Stimulated activated naive B cell treated with anti-CD40 and anti-IgM and Interleukin-4, amounts not matched to agents 10 μg/mL and 1 μg/mL and 100 μg/mL, for 72 hours (primary cell): Measurements from ENCODE around the gene USP33.
"Not testable (repeated sequence)": the region's sequence is repeated elsewhere in the genome, so short reads cannot be mapped to it uniquely, and the experiment has no call there.

Experiments
- ATAC-seq, 2 donors: fragments of 150-1000 bp; cut with Tn5 transposase; replicated peaks; 2 replicates each; pipeline ENCODE4 v1.10.0; 2021; ENCODE audit warnings: moderate library complexity in 1 of 2
- DNase-seq: peaks from one replicate; pipeline ENCODE4 v3.0.0; 2021
- H3K27ac Mint-ChIP-seq: one replicate; pipeline ENCODE4 v1.8.0; 2022; ENCODE audit warnings: mild to moderate bottlenecking, mixed read lengths
- H3K27me3 Mint-ChIP-seq, 2 donors: one replicate each; pipeline ENCODE4 v1.8.0; 2022; ENCODE audit warnings: mixed read lengths in 2 of 2
- H3K36me3 Mint-ChIP-seq, 2 donors: one replicate each; pipeline ENCODE4 v1.8.0; 2022; ENCODE audit warnings: mixed read lengths in 2 of 2, mild to moderate bottlenecking in 1 of 2
- H3K4me1 Mint-ChIP-seq, 2 donors: one replicate each; pipeline ENCODE4 v1.8.0; 2022; ENCODE audit warnings: mixed read lengths in 2 of 2, mild to moderate bottlenecking in 1 of 2
- H3K4me3 Mint-ChIP-seq, 2 donors: one replicate each; pipeline ENCODE4 v1.8.0; 2022; ENCODE audit warnings: mild to moderate bottlenecking in 2 of 2, mixed read lengths in 2 of 2, moderate library complexity in 1 of 2
- H3K9me3 Mint-ChIP-seq, 2 donors: one replicate each; pipeline ENCODE4 v1.8.0; 2022; ENCODE audit warnings: mixed read lengths in 2 of 2, mild to moderate bottlenecking in 1 of 2

The USP33 gene

GRCh38 chr1:77699673-77700072, 60.0 kb downstream of the USP33 start:
- not testable (repeated sequence) for H3K4me1 Mint-ChIP-seq, DNase-seq, H3K4me3 Mint-ChIP-seq, ATAC-seq, H3K27ac Mint-ChIP-seq, H3K27me3 Mint-ChIP-seq, H3K9me3 Mint-ChIP-seq
- H3K36me3 Mint-ChIP-seq: peaks cover 14 to 16% of the 10 kb centered on the region in 2 donors

GRCh38 chr1:77697441-77697840, 62.2 kb downstream of the USP33 start:
- Mint-ChIP-seq H3K4me3 (no peak overlapping the region), H3K27me3 (no peaks in the 10 kb centered on the region), H3K9me3 (peaks cover 3 to 4% of the 10 kb centered on the region in 2 donors), H3K4me1 (no peaks in the 10 kb centered on the region), H3K36me3 (peaks cover 15 to 18% of the 10 kb centered on the region in 2 donors), H3K27ac (no peak overlapping the region)
- DNase-seq (no peak), ATAC-seq (no peak)

GRCh38 chr1:77688939-77689338, 70.7 kb downstream of the USP33 start:
- ATAC-seq (peak; percentile 31 to 60), DNase-seq (no peak)
- Mint-ChIP-seq H3K9me3 (no peaks in the 10 kb centered on the region), H3K27me3 (no peaks in the 10 kb centered on the region), H3K4me3 (no peak overlapping the region), H3K4me1 (peaks cover 8 to 16% of the 10 kb centered on the region in 2 donors), H3K36me3 (peaks cover 16 to 28% of the 10 kb centered on the region in 2 donors), H3K27ac (no peak overlapping the region)

GRCh38 chr1:77687519-77687906, 72.1 kb downstream of the USP33 start:
- H3K9me3 Mint-ChIP-seq: no peaks in the 10 kb centered on the region
- H3K27ac Mint-ChIP-seq: peak overlapping the region; percentile 14
- peak overlapping the region; percentile 48 to 78 for H3K4me3 Mint-ChIP-seq
- ATAC-seq: no peak
- peaks cover 10 to 20% of the 10 kb centered on the region in 2 donors for H3K4me1 Mint-ChIP-seq
- H3K27me3 Mint-ChIP-seq: no peaks in the 10 kb centered on the region
- H3K36me3 Mint-ChIP-seq: peaks cover 13 to 22% of the 10 kb centered on the region in 2 donors
- DNase-seq: no peak

- Mint-ChIP-seq H3K27me3 (no peaks in the 10 kb centered on the region), H3K27ac (peak overlapping the region; percentile 47), H3K9me3 (no peaks in the 10 kb centered on the region), H3K4me1 (peaks cover 10 to 20% of the 10 kb centered on the region in 2 donors), H3K4me3 (peak overlapping the region in 1 of 2 donors; percentile 78), H3K36me3 (peaks cover 11 to 16% of the 10 kb centered on the region in 2 donors)
- DNase-seq (no peak), ATAC-seq (no peak)
Observed at GRCh38 chr1:77686796-77687518, 72.7 kb downstream of the USP33 start.

- H3K27me3 Mint-ChIP-seq: no peaks in the 10 kb centered on the region
- peak; percentile 76 to 77 for ATAC-seq
- peaks cover 8 to 13% of the 10 kb centered on the region in 2 donors for H3K36me3 Mint-ChIP-seq
- H3K27ac Mint-ChIP-seq: peak overlapping the region; percentile 97
- H3K4me1 Mint-ChIP-seq: peaks cover 12 to 28% of the 10 kb centered on the region in 2 donors
- peak overlapping the region; percentile 89 to 93 for H3K4me3 Mint-ChIP-seq
- no peaks in the 10 kb centered on the region for H3K9me3 Mint-ChIP-seq
- DNase-seq: peak; percentile 93
Observed at GRCh38 chr1:77683160-77684148, 76.2 kb downstream of the USP33 start.

- H3K4me1 Mint-ChIP-seq: peaks cover 15 to 31% of the 10 kb centered on the region in 2 donors
- H3K27ac Mint-ChIP-seq: peak within 1 kb of the TSS; percentile 97
- H3K27me3 Mint-ChIP-seq: no peaks in the 10 kb centered on the region
- DNase-seq (peak; percentile 89), ATAC-seq (peak; percentile 74 to 78)
- peaks cover 9 to 14% of the 10 kb centered on the region in 2 donors for H3K36me3 Mint-ChIP-seq
- H3K4me3 Mint-ChIP-seq: peak within 1 kb of the TSS; percentile 89 to 93
- no peaks in the 10 kb centered on the region for H3K9me3 Mint-ChIP-seq
Observed at GRCh38 chr1:77682460-77683159, 77.0 kb downstream of the USP33 start, which contains the start of gene ZZZ3. TSS of gene ZZZ3 (minus strand) at chr1:77682658. CDS start at chr1:77633354, 49,304 bp downstream.

GRCh38 chr1:77680173-77680572, 79.5 kb downstream of the USP33 start:
- H3K4me1 Mint-ChIP-seq: peaks cover 19 to 35% of the 10 kb centered on the region in 2 donors
- peak overlapping the region in 1 of 2 donors; percentile 44 for H3K4me3 Mint-ChIP-seq
- H3K27ac Mint-ChIP-seq: peak overlapping the region; percentile 14
- ATAC-seq (no peak), DNase-seq (no peak)
- H3K9me3 Mint-ChIP-seq: no peaks in the 10 kb centered on the region
- no peaks in the 10 kb centered on the region for H3K27me3 Mint-ChIP-seq
- peaks cover 11 to 18% of the 10 kb centered on the region in 2 donors for H3K36me3 Mint-ChIP-seq

- peaks cover 14 to 18% of the 10 kb centered on the region in 2 donors for H3K36me3 Mint-ChIP-seq
- peaks cover 16 to 28% of the 10 kb centered on the region in 2 donors for H3K4me1 Mint-ChIP-seq
- no peaks in the 10 kb centered on the region for H3K9me3 Mint-ChIP-seq
Observed at GRCh38 chr1:77678660-77679610, 80.7 kb downstream of the USP33 start.

GRCh38 chr1:77674807-77675206, 84.8 kb downstream of the USP33 start:
- peak overlapping the region; percentile 56 for H3K27ac Mint-ChIP-seq
- H3K36me3 Mint-ChIP-seq: peaks cover 9 to 12% of the 10 kb centered on the region in 2 donors
- H3K4me1 Mint-ChIP-seq: peaks cover 17 to 42% of the 10 kb centered on the region in 2 donors
- H3K4me3 Mint-ChIP-seq, H3K9me3 Mint-ChIP-seq, DNase-seq, H3K27me3 Mint-ChIP-seq, ATAC-seq: not testable (repeated sequence)

More at GRCh38 chr1:77678660-77679610, 80.7 kb downstream of the USP33 start:
- no peaks in the 10 kb centered on the region for H3K27me3 Mint-ChIP-seq
- ATAC-seq (no peak), DNase-seq (no peak)
- no peak overlapping the region for H3K4me3 Mint-ChIP-seq
- peak overlapping the region; percentile 75 for H3K27ac Mint-ChIP-seq

GRCh38 chr1:77673716-77674355, 85.8 kb downstream of the USP33 start:
- DNase-seq (no peak), ATAC-seq (no peak)
- H3K27ac Mint-ChIP-seq: no peak overlapping the region
- no peaks in the 10 kb centered on the region for H3K9me3 Mint-ChIP-seq
- no peaks in the 10 kb centered on the region for H3K27me3 Mint-ChIP-seq
- peaks cover 21 to 46% of the 10 kb centered on the region in 2 donors for H3K4me1 Mint-ChIP-seq
- H3K36me3 Mint-ChIP-seq: peaks cover 9 to 12% of the 10 kb centered on the region in 2 donors
- H3K4me3 Mint-ChIP-seq: no peak overlapping the region

GRCh38 chr1:77673030-77673429, 86.6 kb downstream of the USP33 start:
- no peak overlapping the region for H3K27ac Mint-ChIP-seq
- H3K27me3 Mint-ChIP-seq: no peaks in the 10 kb centered on the region
- DNase-seq: no peak
- no peaks in the 10 kb centered on the region for H3K9me3 Mint-ChIP-seq
- peaks cover 20 to 39% of the 10 kb centered on the region in 2 donors for H3K4me1 Mint-ChIP-seq
- no peak overlapping the region for H3K4me3 Mint-ChIP-seq
- H3K36me3 Mint-ChIP-seq: peaks cover 4 to 7% of the 10 kb centered on the region in 2 donors
- ATAC-seq: no peak
